Fibroblast of lung (primary cell): ENCODE measurements around the gene CACNB1. TPM values are rescaled to one million over a fixed set of nuclear protein-coding genes. Genes with fewer than 3 reads are reported as not detected.

ENCODE experiments used
- DNase-seq, 2 donors: peaks; one replicate each; pipeline versions ENCODE4 v3.0.0 to v3.0.0-alpha.2; 2010; ENCODE audit warnings: low read depth in 2 of 2
- H2AFZ ChIP-seq: 2 replicates; pipeline ENCODE4 v1.5.1; 2012; ENCODE audit warnings: low read length, control low read depth, inconsistent platforms
- H3K27ac ChIP-seq: 2 replicates; pipeline ENCODE4 v1.5.1; 2011; ENCODE audit warnings: low read length, control low read depth; ENCODE audit not compliant: insufficient read depth
- H3K27me3 ChIP-seq: 2 replicates; pipeline ENCODE4 v1.5.1; 2011; ENCODE audit warnings: mild to moderate bottlenecking, low read length; ENCODE audit not compliant: control insufficient read depth, insufficient read depth
- H3K36me3 ChIP-seq: 2 replicates; pipeline ENCODE4 v1.5.1; 2011; ENCODE audit warnings: low read length; ENCODE audit not compliant: control insufficient read depth, insufficient read depth
- H3K4me1 ChIP-seq: 2 replicates; pipeline ENCODE4 v1.5.1; 2011; ENCODE audit warnings: low read length; ENCODE audit not compliant: control insufficient read depth, insufficient read depth; ENCODE audit errors: extremely low read depth
- H3K4me2 ChIP-seq: 2 replicates; pipeline ENCODE4 v1.5.1; 2011; ENCODE audit warnings: low read length, control low read depth; ENCODE audit not compliant: insufficient read depth; ENCODE audit errors: extremely low read depth
- H3K4me3 ChIP-seq, 4 experiments: fragments of 200-600 bp in 1 of 4; sonication (generic) in 1 of 4; replicated peaks in 1 of 4; 2 replicates each; pipeline ENCODE4 v1.5.1; 2011 to 2016; ENCODE audit warnings: low read length in 4 of 4, low read depth in 3 of 4, mild to moderate bottlenecking in 3 of 4, control low read depth in 2 of 4, inconsistent platforms in 1 of 4, mixed read lengths in 1 of 4; ENCODE audit not compliant: insufficient read depth in 1 of 4; ENCODE audit errors: control extremely low read depth in 1 of 4
- H3K79me2 ChIP-seq: 2 replicates; pipeline ENCODE4 v1.5.1; 2012; ENCODE audit warnings: mild to moderate bottlenecking, low read length, inconsistent platforms; ENCODE audit not compliant: control insufficient read depth, insufficient read depth
- H3K9ac ChIP-seq: 2 replicates; pipeline ENCODE4 v1.5.1; 2011; ENCODE audit warnings: mild to moderate bottlenecking, low read length, control low read depth; ENCODE audit not compliant: insufficient read depth
- H3K9me3 ChIP-seq: 2 replicates; pipeline ENCODE4 v1.5.1; 2012; ENCODE audit warnings: low read depth, low read length; ENCODE audit not compliant: control insufficient read depth, insufficient read depth
- H4K20me1 ChIP-seq: 2 replicates; pipeline ENCODE4 v1.5.1; 2011; ENCODE audit warnings: low read length; ENCODE audit not compliant: control insufficient read depth, insufficient read depth; ENCODE audit errors: extremely low read depth
- CTCF ChIP-seq, 2 donors: IDR thresholded peaks in 1 of 2; conservative IDR thresholded peaks in 1 of 2; 1 replicate in 1 of 2; 2 replicates in 1 of 2; pipeline ENCODE4 v1.5.1; 2011 to 2012; ENCODE audit warnings: low read length in 2 of 2, control low read depth in 1 of 2, inconsistent platforms in 1 of 2, low read depth in 1 of 2, mild to moderate bottlenecking in 1 of 2
- EZH2 ChIP-seq: IDR thresholded peaks from 2 replicates; pipeline ENCODE4 v1.5.1; 2012; ENCODE audit warnings: low read length, control low read depth, mild to moderate bottlenecking; ENCODE audit errors: missing control alignments
- polyA plus RNA-seq, 2 donors: library from polyadenylated mRNA; depleted of rRNA in 1 of 2; stranded (reverse) in 1 of 2; unstranded in 1 of 2; fragments of >200 nt; gene quantifications; 2 replicates each; pipeline ENCODE4 v1.2.1, GENCODE V29; 2011 to 2012; ENCODE audit warnings: missing spikeins in 1 of 2
- total RNA-seq: library from RNA; depleted of rRNA; stranded (reverse); fragments of >200 nt; gene quantifications from 2 replicates; pipeline ENCODE4 v1.2.1, GENCODE V29; 2014

The CACNB1 gene
- total and polyA plus RNA-seq, 2 donors (not counting 1 experiment from before 2014, with no cell fraction given) = 5.7 to 5.9 TPM

- Histone ChIP-seq H3K27ac (no peak overlapping the region), H3K9ac (peak overlapping the region; percentile 5), H3K4me1 (peaks cover 13% of the 10 kb centered on the region), H4K20me1 (no peaks in the 10 kb centered on the region), H3K27me3 (peaks cover 5% of the 10 kb centered on the region), H2AFZ (peak overlapping the region; percentile 62), H3K4me3 (peak overlapping the region in 3 of 4 experiments; percentile 28 to 51 (median 39)), H3K9me3 (no peaks in the 10 kb centered on the region), H3K36me3 (peaks cover 2% of the 10 kb centered on the region), H3K4me2 (peak overlapping the region; percentile 75), H3K79me2 (no peaks in the 10 kb centered on the region)
- TF ChIP-seq EZH2 = no peak
- no peak for TF ChIP-seq CTCF (conservative IDR thresholded peaks at IDR 0.05 in 1 of 2, IDR thresholded peaks at IDR 0.05 in 1 of 2; ENCODE audit: low read depth in 1 of 2, low read length in 2 of 2)
- DNase-seq = no peak
Measured at GRCh38 chr17:39210093-39210434, 12.6 kb upstream of the CACNB1 start.

DNA sequence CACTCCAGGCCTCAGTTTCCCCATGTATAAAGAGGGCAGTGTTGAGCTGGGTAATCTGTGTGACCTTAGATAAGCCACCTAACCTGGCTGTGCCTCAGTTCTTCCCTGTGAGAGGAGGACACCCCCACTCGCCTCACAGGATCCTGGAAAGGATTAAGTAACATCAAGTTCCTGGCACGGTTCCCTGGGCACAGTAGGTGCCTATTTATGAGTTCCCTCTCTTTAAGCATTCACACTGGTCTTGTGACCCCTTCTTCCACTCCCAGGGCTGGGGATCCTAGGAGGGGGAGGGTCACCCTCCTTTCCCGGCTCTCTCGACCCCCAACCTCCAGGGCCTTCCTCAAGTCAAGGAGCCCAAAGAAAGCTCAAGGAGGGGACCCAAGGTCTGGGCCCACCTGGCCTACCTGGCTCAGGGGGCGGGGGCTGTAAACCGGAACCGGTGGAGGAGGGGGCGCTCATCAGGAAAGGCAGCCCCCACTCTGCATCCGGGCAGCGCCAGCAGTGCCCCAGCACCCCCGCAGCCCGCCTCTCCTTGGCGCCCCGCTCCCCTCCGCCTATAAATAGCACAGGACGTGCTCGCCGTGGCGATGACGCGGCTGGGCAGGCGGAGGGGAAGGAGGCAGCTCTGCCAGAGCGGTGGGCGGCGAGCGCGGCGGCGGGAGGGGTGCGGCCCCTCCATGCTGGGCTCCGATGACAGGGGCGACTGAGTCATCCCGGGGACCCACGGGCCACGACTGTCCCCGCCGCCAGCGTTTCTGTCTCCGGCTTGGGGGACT is 12.0 kb upstream of the CACNB1 start:
- H3K79me2 ChIP-seq = no peaks in the 10 kb centered on the region
- H3K9me3 ChIP-seq = no peaks in the 10 kb centered on the region
- peak overlapping the region in 3 of 4 experiments; percentile 28 to 51 (median 39) for H3K4me3 ChIP-seq
- H3K27me3 ChIP-seq = peaks cover 5% of the 10 kb centered on the region
- H3K36me3 ChIP-seq = peaks cover 2% of the 10 kb centered on the region
- peak; percentile 35 to 77 for DNase-seq
- peak overlapping the region; percentile 75 for H3K4me2 ChIP-seq
- H2AFZ ChIP-seq = peak overlapping the region; percentile 62
- H3K27ac ChIP-seq = no peak overlapping the region
- TF ChIP-seq CTCF (conservative IDR thresholded peaks at IDR 0.05 in 1 of 2, IDR thresholded peaks at IDR 0.05 in 1 of 2; ENCODE audit: low read depth in 1 of 2, low read length in 2 of 2) = no peak
- no peak for TF ChIP-seq EZH2
- H3K4me1 ChIP-seq = peaks cover 13% of the 10 kb centered on the region
- peak overlapping the region; percentile 5 for H3K9ac ChIP-seq
- no peaks in the 10 kb centered on the region for H4K20me1 ChIP-seq

GRCh38 chr17:39208893-39209292 is 11.4 kb upstream of the CACNB1 start:
- Histone ChIP-seq H3K79me2 (no peaks in the 10 kb centered on the region), H2AFZ (no peak overlapping the region), H4K20me1 (no peaks in the 10 kb centered on the region), H3K27ac (no peak overlapping the region), H3K36me3 (peaks cover 3% of the 10 kb centered on the region), H3K4me1 (peaks cover 13% of the 10 kb centered on the region), H3K9me3 (no peaks in the 10 kb centered on the region), H3K9ac (no peak overlapping the region), H3K4me3 (no peak overlapping the region), H3K4me2 (peak overlapping the region; percentile 75), H3K27me3 (peaks cover 5% of the 10 kb centered on the region)
- TF ChIP-seq CTCF (conservative IDR thresholded peaks at IDR 0.05 in 1 of 2, IDR thresholded peaks at IDR 0.05 in 1 of 2; ENCODE audit: low read depth in 1 of 2, low read length in 2 of 2) = no peak
- no peak for TF ChIP-seq EZH2
- DNase-seq = peak in 1 of 2 donors; percentile 27
